RWPE1 (cell line): ENCODE data around the gene COMMD9.
A peak's percentile ranks its signal among the peaks of the same experiment; 100 is the strongest.

ENCODE experiments used
- CTCF ChIA-PET: fragments of 350-600 bp; sonication (Branson Sonifier 250); formaldehyde crosslinking; extraction: SDS; loops from one replicate; lab custom pipeline; 2021; lab: Yijun Ruan, JAX
- POLR2A ChIA-PET: fragments of 400-600 bp; formaldehyde crosslinking; extraction: SDS; loops from one replicate; lab custom pipeline; 2020; ENCODE audit warnings: antibody characterized with exemption; ENCODE audit not compliant: low non-redundant PET; lab: Yijun Ruan, JAX
- DNase-seq: peaks from one replicate; pipeline ENCODE4 v3.0.0; 2012; ENCODE audit warnings: low spot score
- H3K27ac ChIP-seq: fragments of 450-650 bp; 2 replicates; pipeline ENCODE4 v1.5.1; 2017
- CTCF ChIP-seq: fragments of 450-650 bp; conservative IDR thresholded peaks from 2 replicates; pipeline ENCODE4 v1.5.1; 2017; ENCODE audit warnings: low read depth, mild to moderate bottlenecking

COMMD9 gene

GRCh38 chr11:36234825-36235224 is 54.4 kb downstream of the COMMD9 start:
- POLR2A ChIA-PET = no interaction called here
- no peak overlapping the region for H3K27ac ChIP-seq
- DNase-seq = no peak
- TF ChIP-seq CTCF = no peak
- CTCF ChIA-PET = interaction anchor here (1.1 kb wide), 1 partner anchor 232 kb away, joined by 4 read pairs; no protein-coding TSS in a partner anchor

GRCh38 chr11:36233204-36233603 is 56.0 kb downstream of the COMMD9 start:
- ChIA-PET POLR2A (no interaction called here), CTCF (no interaction called here)
- no peak overlapping the region for H3K27ac ChIP-seq
- DNase-seq = no peak
- TF ChIP-seq CTCF = no peak

- POLR2A ChIA-PET = no interaction called here
Observed at GRCh38 chr11:36230779-36231699, 58.2 kb downstream of the COMMD9 start.

GRCh38 chr11:36229091-36229705 is 60.0 kb downstream of the COMMD9 start:
- POLR2A ChIA-PET = no interaction called here
- H3K27ac ChIP-seq = peak overlapping the region; percentile 19; the same call in 1 of the 2 replicates
- no peak for DNase-seq
- CTCF ChIA-PET = interaction anchor here (0.7 kb wide), 1 partner anchor 12 kb away, joined by 3 read pairs; no protein-coding TSS in a partner anchor
- no peak for TF ChIP-seq CTCF

More at GRCh38 chr11:36230779-36231699, 58.2 kb downstream of the COMMD9 start:
- no peak for TF ChIP-seq CTCF
- CTCF ChIA-PET = no interaction called here
- no peak for DNase-seq
- H3K27ac ChIP-seq = no peak overlapping the region

GRCh38 chr11:36228689-36229088 is 60.5 kb downstream of the COMMD9 start:
- POLR2A ChIA-PET = no interaction called here

More at GRCh38 chr11:36228689-36229088, 60.5 kb downstream of the COMMD9 start:
- H3K27ac ChIP-seq = peak overlapping the region; percentile 19; the same call in 1 of the 2 replicates
- no peak for TF ChIP-seq CTCF
- no peak for DNase-seq
- CTCF ChIA-PET = interaction anchor here (0.7 kb wide), 1 partner anchor 13 kb away, joined by 3 read pairs; no protein-coding TSS in a partner anchor
